K562 (cell line): ENCODE measurements around the gene MUSK. TPM values are rescaled to one million over a fixed set of nuclear protein-coding genes. Genes with fewer than 3 reads are reported as not detected.

Experiments
- ATAC-seq: fragments of 200-7000 bp; cut with Tn5 transposase; 3 replicates; pipeline ENCODE4 v1.9.1; 2020; ENCODE audit warnings: moderate library complexity
- BruUV-seq: library from RNA; stranded (reverse); fragments of 400-500 nt; replicated peaks from 2 replicates; lab custom pipeline; 2021; lab: Mats Ljungman, UMichigan
- CTCF ChIA-PET: fragments of 300-600 bp; formaldehyde crosslinking; extraction: SDS; loops from one replicate; lab custom pipeline; 2021; ENCODE audit warnings: low intra/inter-chr PET ratio; lab: Yijun Ruan, JAX
- POLR2A ChIA-PET: fragments of 300-600, 350-650 bp; sonication (Branson Sonifier 250); formaldehyde crosslinking; extraction: SDS; loops from one replicate; lab custom pipeline; 2021; ENCODE audit warnings: antibody characterized with exemption, inconsistent platforms; lab: Yijun Ruan, JAX
- DNase-seq, 4 experiments: peaks; one replicate each; pipeline versions ENCODE4 v3.0.0 to v3.0.0-alpha.2; 2011 to 2018; ENCODE audit warnings: low spot score in 3 of 4, mixed read lengths in 3 of 4; ENCODE audit errors: extremely low read depth in 1 of 4
- FAIRE-seq: peaks from 2 replicates; lab custom pipeline; 2011; peaks lifted over from hg19 to GRCh38; lab: Jason Lieb, UNC
- H2AFZ ChIP-seq: 2 replicates; pipeline ENCODE4 v1.6.0; 2011; ENCODE audit warnings: low read depth, low read length, control low read depth, inconsistent platforms
- H3K27ac ChIP-seq: fragments of 200-600 bp; 3 replicates; pipeline ENCODE4 v1.8.0; 2011; ENCODE audit warnings: low read depth, mild to moderate bottlenecking, control low read depth, inconsistent platforms, low read length, moderate library complexity, mixed read lengths; ENCODE audit errors: extremely low read depth
- H3K27me3 ChIP-seq, 2 experiments: fragments of 300-600 bp in 1 of 2; 2 replicates in 1 of 2; 3 replicates in 1 of 2; pipeline versions ENCODE4 v1.6.0 to v1.8.0; 2011; ENCODE audit warnings: inconsistent platforms in 2 of 2, low read length in 2 of 2, mild to moderate bottlenecking in 1 of 2, mixed read lengths in 1 of 2, moderate library complexity in 1 of 2; ENCODE audit not compliant: control insufficient read depth in 2 of 2, insufficient read depth in 2 of 2
- H3K36me3 ChIP-seq: fragments of 300-600 bp; 3 replicates; pipeline ENCODE4 v1.8.0; 2011; ENCODE audit warnings: mild to moderate bottlenecking, low read length, inconsistent platforms; ENCODE audit not compliant: control insufficient read depth, insufficient read depth
- H3K4me1 ChIP-seq, 2 experiments: fragments of 200-600 bp in 1 of 2; replicated peaks in 1 of 2; 2 replicates in 1 of 2; 3 replicates in 1 of 2; pipeline versions ENCODE4 v1.5.1 to v1.8.0; 2011; ENCODE audit warnings: inconsistent platforms in 2 of 2, low read length in 2 of 2, mild to moderate bottlenecking in 1 of 2, mixed read lengths in 1 of 2, moderate library complexity in 1 of 2; ENCODE audit not compliant: control insufficient read depth in 2 of 2, insufficient read depth in 2 of 2
- H3K4me2 ChIP-seq: 2 replicates; pipeline ENCODE4 v1.6.1; 2011; ENCODE audit warnings: low read length, control low read depth, inconsistent platforms, mixed read lengths; ENCODE audit not compliant: insufficient read depth
- H3K4me3 ChIP-seq: fragments of 200-600 bp; sonication (generic), shearing (Covaris generic); 2 replicates; pipeline ENCODE4 v1.5.1; 2016; ENCODE audit warnings: control low read depth, inconsistent platforms
- H3K79me2 ChIP-seq: fragments of 200-600 bp; 3 replicates; pipeline ENCODE4 v1.8.0; 2011; ENCODE audit warnings: low read length, inconsistent platforms; ENCODE audit not compliant: control insufficient read depth, insufficient read depth
- H3K9ac ChIP-seq, 2 experiments: 2 replicates each; pipeline versions ENCODE4 v1.6.0 to v1.6.1; 2011; ENCODE audit warnings: low read depth in 2 of 2, low read length in 2 of 2, control low read depth in 1 of 2, inconsistent platforms in 1 of 2, mild to moderate bottlenecking in 1 of 2, mixed read lengths in 1 of 2; ENCODE audit not compliant: insufficient read depth in 1 of 2
- H3K9me1 ChIP-seq: one replicate; pipeline ENCODE4 v1.6.0; 2011; ENCODE audit warnings: inconsistent platforms, mild to moderate bottlenecking, low read length, moderate library complexity; ENCODE audit not compliant: control insufficient read depth, insufficient read depth
- H3K9me3 ChIP-seq: replicated peaks from 2 replicates; pipeline ENCODE4 v1.5.1; 2011; ENCODE audit warnings: low read depth, low read length, inconsistent platforms; ENCODE audit not compliant: control insufficient read depth, insufficient read depth
- H4K20me1 ChIP-seq: replicated peaks from 2 replicates; pipeline ENCODE4 v1.6.1; 2011; ENCODE audit warnings: low read length, inconsistent platforms, mixed read lengths; ENCODE audit not compliant: control insufficient read depth, insufficient read depth
- ARID1B ChIP-seq: fragments of 450-650 bp; IDR thresholded peaks from 2 replicates; pipeline ENCODE4 v1.6.1; 2016; ENCODE audit warnings: antibody characterized with exemption, mild to moderate bottlenecking, inconsistent platforms
- BHLHE40 ChIP-seq: IDR thresholded peaks from 2 replicates; pipeline ENCODE4 v1.6.1; 2011; ENCODE audit warnings: low read length, improper control_type of control experiment
- FOXK1 ChIP-seq: sonication (generic); formaldehyde crosslinking; IDR thresholded peaks from 2 replicates; pipeline ENCODE4 v1.8.0; 2022; ENCODE audit warnings: missing genetic modification reagents, mild to moderate bottlenecking, borderline replicate concordance
- FOXP4 ChIP-seq: sonication (generic); formaldehyde crosslinking; IDR thresholded peaks from 2 replicates; pipeline ENCODE4 v1.8.0; 2022; ENCODE audit warnings: mild to moderate bottlenecking, missing genetic modification reagents, borderline replicate concordance
- JUN ChIP-seq, 2 experiments: sonication (generic) in 1 of 2; formaldehyde crosslinking in 1 of 2; IDR thresholded peaks; 2 replicates each; pipeline versions ENCODE4 v1.6.1 to v1.8.0; 2012 to 2022; ENCODE audit warnings: borderline replicate concordance in 2 of 2, mild to moderate bottlenecking in 2 of 2, improper control_type of control experiment in 1 of 2, low read depth in 1 of 2, low read length in 1 of 2, missing genetic modification reagents in 1 of 2
- SMC3 ChIP-seq: conservative IDR thresholded peaks from 2 replicates; pipeline ENCODE4 v1.6.1; 2011; ENCODE audit warnings: low read depth, low read length, improper control_type of control experiment; ENCODE audit not compliant: insufficient read depth
- TFE3 ChIP-seq: fragments of 450-650 bp; formaldehyde crosslinking; IDR thresholded peaks from 2 replicates; pipeline ENCODE4 v1.4.0; 2020; ENCODE audit warnings: mild to moderate bottlenecking, mixed read lengths
- ZNF347 ChIP-seq: fragments of 450-650 bp; formaldehyde crosslinking; IDR thresholded peaks from 2 replicates; pipeline ENCODE4 v1.4.0; 2020; ENCODE audit warnings: low read depth, mild to moderate bottlenecking, moderate library complexity
- ZSCAN29 ChIP-seq: fragments of 450-650 bp; IDR thresholded peaks from 2 replicates; pipeline ENCODE4 v1.6.1; 2017
- WGBS: fragments of 100-300 bp; shearing (Covaris generic); methylation state at CpG from one replicate; pipeline ENCODE4 v1.1.6; 2016; ENCODE audit warnings: low coverage, mixed read lengths; ENCODE audit not compliant: insufficient coverage; ENCODE audit errors: missing lambda C conversion rate; 5-methylcytosine and 5-hydroxymethylcytosine counted together
- in situ Hi-C: fragments of 300-500 bp; cut with MboI; formaldehyde crosslinking; loops from 4 replicates; pipeline ENCODE4 v1.15.0; 2018; ENCODE audit warnings: inconsistent platforms, mixed read lengths
- intact Hi-C: fragments of 100-400 bp; cut with micrococcal nuclease; formaldehyde crosslinking; loops from 2 replicates; pipeline ENCODE4 v1.14.2; 2022
- polyA plus RNA-seq, 8 experiments: library from polyadenylated mRNA; depleted of rRNA in 4 of 8; stranded (reverse) in 5 of 8; unstranded in 3 of 8; fragments of >200 nt; fragmentation: Nextera tagmentation in 2 of 8; fragmentation: Illumina TruSeq in 1 of 8; extraction: Ambion mirVana in 2 of 8; extraction: Trizol in 1 of 8; gene quantifications; 2 replicates each; pipeline versions ENCODE4 v1.2.1 to v1.2.3, GENCODE V29; 2011 to 2014; ENCODE audit warnings: inconsistent platforms in 1 of 8, missing spikeins in 1 of 8
- total RNA-seq, 7 experiments: library from RNA; depleted of rRNA in 6 of 7; stranded (reverse); fragments of >200 nt in 6 of 7; fragmentation: Illumina TruSeq in 2 of 7; extraction: Trizol in 2 of 7; gene quantifications; 2 replicates each; pipeline versions ENCODE4 v1.2.1 to v1.2.3, GENCODE V29; 2011 to 2021; ENCODE audit warnings: low replicate concordance in 1 of 7

The MUSK gene
- total and polyA plus RNA-seq, 9 of the 15 experiments (the other 6 are each of a cell fraction or from before 2014, with no cell fraction given) = not detected

- Histone ChIP-seq H3K79me2 (no peaks in the 10 kb centered on the region), H2AFZ (no peak overlapping the region), H3K9me1 (no peaks in the 10 kb centered on the region), H3K4me3 (no peak overlapping the region), H3K9me3 (no peaks in the 10 kb centered on the region), H4K20me1 (no peaks in the 10 kb centered on the region), H3K27me3 (no peaks in the 10 kb centered on the region), H3K9ac (no peak overlapping the region), H3K4me2 (no peak overlapping the region), H3K27ac (no peak overlapping the region), H3K4me1 (no peaks in the 10 kb centered on the region), H3K36me3 (no peaks in the 10 kb centered on the region)
- in situ Hi-C loops = no loop called here
- FAIRE-seq = no peak
- ChIA-PET POLR2A (no interaction called here), CTCF (no interaction called here)
- ATAC-seq = no peak
- no peak for DNase-seq
- 3% methylated on average over 3 of the region's 3 CpGs for WGBS
- TF ChIP-seq ARID1B = no peak
- TF ChIP-seq ZSCAN29 = no peak
- no peak for TF ChIP-seq TFE3 (CRISPR knock-in tag)
- TF ChIP-seq JUN (IDR thresholded peaks at IDR 0.05; ENCODE audit: borderline replicate concordance, low read depth, low read length) = no peak
- TF ChIP-seq JUN (CRISPR knock-in tag; IDR thresholded peaks at IDR 0.05; ENCODE audit: borderline replicate concordance) = no peak
- no peak for TF ChIP-seq BHLHE40
- TF ChIP-seq ZNF347 (CRISPR knock-in tag) = no peak
- TF ChIP-seq FOXK1 (CRISPR knock-in tag) = no peak
- TF ChIP-seq SMC3 = no peak
- no peak for TF ChIP-seq FOXP4 (CRISPR knock-in tag)
- intact Hi-C loops = no loop called here
- BruUV-seq = no TSS peak
These were observed 174.4 kb downstream of the MUSK start for GRCh38 chr9:110842986-110843385.
